Stimulated activated CD8-positive, alpha-beta memory T cell treated with anti-CD3 and anti-CD28 coated beads, Interleukin-7, amount 100 ng/mL, for 48 hours (primary cell): ENCODE results near the gene XYLT2.

Experiments
- DNase-seq, 2 donors: peaks; one replicate each; pipeline ENCODE4 v3.0.0-alpha.2; 2020; ENCODE audit warnings: low read depth in 1 of 2; ENCODE audit errors: extremely low read depth in 1 of 2

The XYLT2 gene

GRCh38 chr17:50348522-50349242, 2.8 kb downstream of the XYLT2 start:
- no peak for DNase-seq

GRCh38 chr17:50349243-50349600, 3.3 kb downstream of the XYLT2 start:
- no peak for DNase-seq

- no peak for DNase-seq
These were observed 4.8 kb downstream of the XYLT2 start for GRCh38 chr17:50350733-50351132.

GRCh38 chr17:50352072-50352692, 6.3 kb downstream of the XYLT2 start:
- no peak for DNase-seq

GRCh38 chr17:50352693-50353599, 7.0 kb downstream of the XYLT2 start:
- DNase-seq: no peak

GRCh38 chr17:50353600-50354195, 7.8 kb downstream of the XYLT2 start:
- DNase-seq: no peak

GRCh38 chr17:50354198-50354597, 8.3 kb downstream of the XYLT2 start:
- DNase-seq: no peak

- no peak for DNase-seq
These were observed 8.8 kb downstream of the XYLT2 start for GRCh38 chr17:50354776-50355175.

GRCh38 chr17:50355336-50355700, 9.4 kb downstream of the XYLT2 start:
- DNase-seq: no peak

- no peak for DNase-seq
These were observed 9.9 kb downstream of the XYLT2 start for GRCh38 chr17:50355701-50356341.

- DNase-seq: no peak
These were observed 10.5 kb downstream of the XYLT2 start for GRCh38 chr17:50356418-50356817.

GRCh38 chr17:50356892-50357510, 11.1 kb downstream of the XYLT2 start:
- DNase-seq: no peak

- DNase-seq: no peak
These were observed 12.3 kb downstream of the XYLT2 start for GRCh38 chr17:50358177-50358576.

- no peak for DNase-seq
These were observed 13.2 kb downstream of the XYLT2 start for GRCh38 chr17:50359005-50359699.

GRCh38 chr17:50359998-50360461, 14.1 kb downstream of the XYLT2 start:
- no peak for DNase-seq

GRCh38 chr17:50360486-50361115, 14.7 kb downstream of the XYLT2 start:
- DNase-seq: no peak

GRCh38 chr17:50361561-50362480, 15.9 kb downstream of the XYLT2 start:
- peak in 1 of 2 donors; percentile 25 for DNase-seq

- no peak for DNase-seq
These were observed 16.7 kb downstream of the XYLT2 start for GRCh38 chr17:50362661-50363060.
